WI38 (cell line): ENCODE results near the gene KCNG2.
"Not testable (repeated sequence)": the region's sequence is repeated elsewhere in the genome, so short reads cannot be mapped to it uniquely, and the experiment has no call there.

ENCODE experiments used
- H3K4me3 ChIP-seq: 2 replicates; pipeline ENCODE4 v1.5.1; 2011; ENCODE audit warnings: low read depth, mild to moderate bottlenecking, control low read depth, low read length
- CTCF ChIP-seq: IDR thresholded peaks from 2 replicates; pipeline ENCODE4 v1.5.1; 2012; ENCODE audit warnings: low read depth, mild to moderate bottlenecking, control low read depth, low read length

KCNG2 gene

GRCh38 chr18:79797518-79798345, at the start of gene KCNG2:
KCNG2 (plus strand) TSS chr18:79797938; CDS start chr18:79863668, 65,730 bp downstream.
- TF ChIP-seq CTCF, result no peak
- H3K4me3 ChIP-seq, result peak within 1 kb of the TSS; percentile 51

GRCh38 chr18:79748321-79749180, 49.2 kb upstream of the KCNG2 start:
- no peak for TF ChIP-seq CTCF
- no peak overlapping the region for H3K4me3 ChIP-seq

- TF ChIP-seq CTCF, result no peak
Observed at GRCh38 chr18:79749251-79750191, 48.2 kb upstream of the KCNG2 start.

GRCh38 chr18:79750980-79751571, 46.7 kb upstream of the KCNG2 start:
- no peak overlapping the region for H3K4me3 ChIP-seq
- no peak for TF ChIP-seq CTCF

More at GRCh38 chr18:79749251-79750191, 48.2 kb upstream of the KCNG2 start:
- no peak overlapping the region for H3K4me3 ChIP-seq

- not testable (repeated sequence) for H3K4me3 ChIP-seq
Observed at GRCh38 chr18:79751918-79752578, 45.7 kb upstream of the KCNG2 start.

GRCh38 chr18:79752946-79753345, 44.8 kb upstream of the KCNG2 start:
- H3K4me3 ChIP-seq, result not testable (repeated sequence)

GRCh38 chr18:79753391-79753851, 44.3 kb upstream of the KCNG2 start:
- no peak overlapping the region for H3K4me3 ChIP-seq
- no peak for TF ChIP-seq CTCF
